Renal pelvis (tissue), 12 donors: ENCODE measurements around the gene ERO1B. TPM values are rescaled to one million over a fixed set of nuclear protein-coding genes. Genes with fewer than 3 reads are reported as not detected.
"Not testable (repeated sequence)": the region's sequence is repeated elsewhere in the genome, so short reads cannot be mapped to it uniquely, and the experiment has no call there.

Experiments used
- DNase-seq: peaks from one replicate; pipeline ENCODE4 v3.0.0-alpha.2; 2013
- long read RNA-seq, 16 experiments: transcript quantifications; one replicate each; lab custom pipeline, GENCODE V29; 2026
- polyA plus RNA-seq, 3 donors: library from polyadenylated mRNA; unstranded; fragments of 120-200 nt; gene quantifications; one replicate each; pipeline ENCODE4 v1.2.1, GENCODE V29; 2013; ENCODE audit not compliant: insufficient read length in 3 of 3

ERO1B gene
- 10 to 100 TPM in 2 of 3 donors, 1 to 10 TPM in 1; 9.8 to 12.6 (median 12.6) TPM for polyA plus RNA-seq
- long read RNA-seq, donor 1: 0 reads
- long read RNA-seq, donor 2: 0 reads
- long read RNA-seq, donor 3: 0 reads
- long read RNA-seq, donor 4: 0 reads
- long read RNA-seq, donor 5: 0 reads
- long read RNA-seq, donor 6: 0 reads
- long read RNA-seq, donor 7: 0 reads
- long read RNA-seq, donor 8: 0 reads
- long read RNA-seq, donor 9, partial matches to known transcripts: 0 of 1 reads
- long read RNA-seq, donor 9, other reads (novel, unspliced or antisense): 0 of 1 reads
- long read RNA-seq, donor 10: 0 reads
- long read RNA-seq, donor 11: 0 reads
- long read RNA-seq, donor 12: 0 reads
- long read RNA-seq, donor 13: 0 reads
- long read RNA-seq, donor 14: 0 reads
- long read RNA-seq, donor 15, partial matches to known transcripts: 0 of 26 reads
- long read RNA-seq, donor 15, other reads (novel, unspliced or antisense): 26 of 26 reads
- long read RNA-seq, donor 16, partial matches to known transcripts: 0 of 12 reads
- long read RNA-seq, donor 16, other reads (novel, unspliced or antisense): 12 of 12 reads

- DNase-seq: peak; percentile 97
Observed at GRCh38 chr1:236281654-236282424, at the start of gene ERO1B. Gene ERO1B, minus strand, starts transcription at chr1:236281958. Its CDS starts 175 bp downstream, at chr1:236281783.

GRCh38 chr1:236331412-236331811 lies 49.7 kb upstream of the ERO1B start:
- DNase-seq: not testable (repeated sequence)

GRCh38 chr1:236326432-236326831 lies 44.7 kb upstream of the ERO1B start:
- DNase-seq: no peak

- no peak for DNase-seq
Observed at GRCh38 chr1:236325567-236325966, 43.8 kb upstream of the ERO1B start.

- DNase-seq: no peak
Observed at GRCh38 chr1:236323819-236324411, 42.2 kb upstream of the ERO1B start.

- DNase-seq: no peak
Observed at GRCh38 chr1:236322566-236323409, 41.0 kb upstream of the ERO1B start.

- DNase-seq: no peak
Observed at GRCh38 chr1:236321101-236321500, 39.3 kb upstream of the ERO1B start.

- DNase-seq: no peak
Observed at GRCh38 chr1:236320671-236321070, 38.9 kb upstream of the ERO1B start.

GRCh38 chr1:236320214-236320613 lies 38.5 kb upstream of the ERO1B start:
- no peak for DNase-seq

GRCh38 chr1:236316437-236316836 lies 34.7 kb upstream of the ERO1B start:
- no peak for DNase-seq

- no peak for DNase-seq
Observed at GRCh38 chr1:236315518-236315917, 33.8 kb upstream of the ERO1B start.

GRCh38 chr1:236315092-236315491 lies 33.3 kb upstream of the ERO1B start:
- no peak for DNase-seq

- not testable (repeated sequence) for DNase-seq
Observed at GRCh38 chr1:236314050-236314449, 32.3 kb upstream of the ERO1B start.

GRCh38 chr1:236313427-236313826 lies 31.7 kb upstream of the ERO1B start:
- no peak for DNase-seq

GRCh38 chr1:236311040-236311439 lies 29.3 kb upstream of the ERO1B start:
- no peak for DNase-seq

GRCh38 chr1:236308827-236309226 lies 27.1 kb upstream of the ERO1B start:
- no peak for DNase-seq

GRCh38 chr1:236307435-236307834 lies 25.7 kb upstream of the ERO1B start:
- no peak for DNase-seq

GRCh38 chr1:236304682-236305081 lies 22.9 kb upstream of the ERO1B start:
- no peak for DNase-seq

GRCh38 chr1:236303675-236304074 lies 21.9 kb upstream of the ERO1B start:
- no peak for DNase-seq

- no peak for DNase-seq
Observed at GRCh38 chr1:236302941-236303340, 21.2 kb upstream of the ERO1B start.

- no peak for DNase-seq
Observed at GRCh38 chr1:236301958-236302335, 20.2 kb upstream of the ERO1B start.
